ENCODE results near the gene FLYWCH1.

- TF ChIP-seq SRF (CRISPR knock-in tag; IDR thresholded peaks at IDR 0.05) (no peak), RBFOX2 (IDR thresholded peaks at IDR 0.05; ENCODE audit: low read depth, low read length) (no peak), ZFP30 (CRISPR knock-in tag; IDR thresholded peaks at IDR 0.05; ENCODE audit: borderline replicate concordance) (no peak), RCOR1 (IDR thresholded peaks at IDR 0.05; ENCODE audit: borderline replicate concordance in 1 of 2, low read depth in 2 of 2, low read length in 2 of 2) (no peak), ZNF395 (CRISPR knock-in tag; IDR thresholded peaks at IDR 0.05) (no peak), ZKSCAN1 (IDR thresholded peaks at IDR 0.05; ENCODE audit: low read depth, low read length) (no peak), RNF2 (IDR thresholded peaks at IDR 0.05) (no peak), GABPA (tag; conservative IDR thresholded peaks at IDR 0.05; ENCODE audit: low read depth) (no peak), ZNF639 (CRISPR knock-in tag; conservative IDR thresholded peaks at IDR 0.05 in 1 of 2, IDR thresholded peaks at IDR 0.05 in 1 of 2) (no peak), EZH2 (IDR thresholded peaks at IDR 0.05; ENCODE audit: borderline replicate concordance, low read depth, low read length) (no peak), BHLHE40 (IDR thresholded peaks at IDR 0.05; ENCODE audit: low read length) (no peak), CTCF (IDR thresholded peaks at IDR 0.05 in 2 of 3, conservative IDR thresholded peaks at IDR 0.05 in 1 of 3; ENCODE audit: insufficient read depth in 2 of 3, low read depth in 1 of 3, low read length in 3 of 3) (no peak)
These were observed 37.3 kb downstream of the FLYWCH1 start for GRCh38 chr16:2948807-2949704.

All from K562 (cell line).